ENCODE data around the gene DIMT1.

The DIMT1 gene

GRCh38 chr5:62376064-62376463 is 27.6 kb downstream of the DIMT1 start:
- Histone ChIP-seq H3K27ac (ENCODE audit: low read depth, low read length, poor library complexity, severe bottlenecking) (no peak overlapping the region), H4K20me1 (ENCODE audit: insufficient read depth, low read length) (no peaks in the 10 kb centered on the region), H3K9me3 (ENCODE audit: low read length) (no peaks in the 10 kb centered on the region), H3K4me1 (ENCODE audit: insufficient read depth, low read length, severe bottlenecking) (no peaks in the 10 kb centered on the region), H3K4me2 (ENCODE audit: low read length) (no peak overlapping the region), H3F3A (ENCODE audit: insufficient read depth, low read length) (no peaks in the 10 kb centered on the region), H2AFZ (ENCODE audit: low read length) (no peak overlapping the region), H3K36me3 (ENCODE audit: insufficient read depth, low read length) (peaks cover 87% of the 10 kb centered on the region), H3K4me3 (ENCODE audit: low read depth, low read length, poor library complexity, severe bottlenecking) (no peak overlapping the region), H3K27me3 (ENCODE audit: insufficient read depth, low read length) (no peaks in the 10 kb centered on the region), H3K79me2 (ENCODE audit: insufficient read depth, low read length) (no peaks in the 10 kb centered on the region), H3K9ac (ENCODE audit: low read length) (no peak overlapping the region), H3K9me2 (ENCODE audit: low read depth, low read length) (no peaks in the 10 kb centered on the region)
- TF ChIP-seq CTCF (IDR thresholded peaks at IDR 0.05; ENCODE audit: low read length) (no peak), EZH2 (IDR thresholded peaks at IDR 0.05; ENCODE audit: borderline replicate concordance, low read length) (no peak)

- Histone ChIP-seq H3K9me2 (ENCODE audit: low read depth, low read length) (no peaks in the 10 kb centered on the region), H3K9ac (ENCODE audit: low read length) (no peak overlapping the region), H3K79me2 (ENCODE audit: insufficient read depth, low read length) (no peaks in the 10 kb centered on the region), H3K4me2 (ENCODE audit: low read length) (no peak overlapping the region), H3K9me3 (ENCODE audit: low read length) (no peaks in the 10 kb centered on the region), H3K4me1 (ENCODE audit: insufficient read depth, low read length, severe bottlenecking) (no peaks in the 10 kb centered on the region), H4K20me1 (ENCODE audit: insufficient read depth, low read length) (no peaks in the 10 kb centered on the region), H3F3A (ENCODE audit: insufficient read depth, low read length) (no peaks in the 10 kb centered on the region), H3K27ac (ENCODE audit: low read depth, low read length, poor library complexity, severe bottlenecking) (no peak overlapping the region), H2AFZ (ENCODE audit: low read length) (no peak overlapping the region), H3K4me3 (ENCODE audit: low read depth, low read length, poor library complexity, severe bottlenecking) (no peak overlapping the region), H3K27me3 (ENCODE audit: insufficient read depth, low read length) (no peaks in the 10 kb centered on the region), H3K36me3 (ENCODE audit: insufficient read depth, low read length) (peaks cover 84% of the 10 kb centered on the region)
- no peak for TF ChIP-seq EZH2 (IDR thresholded peaks at IDR 0.05; ENCODE audit: borderline replicate concordance, low read length)
Observed at GRCh38 chr5:62375627-62376026, 28.1 kb downstream of the DIMT1 start.

GRCh38 chr5:62374090-62374489 is 29.6 kb downstream of the DIMT1 start:
- no peaks in the 10 kb centered on the region for H3F3A ChIP-seq (ENCODE audit: insufficient read depth, low read length)
- no peak overlapping the region for H3K4me2 ChIP-seq (ENCODE audit: low read length)
- no peak overlapping the region for H3K27ac ChIP-seq (ENCODE audit: low read depth, low read length, poor library complexity, severe bottlenecking)
- TF ChIP-seq CTCF (IDR thresholded peaks at IDR 0.05; ENCODE audit: low read length) (no peak), EZH2 (IDR thresholded peaks at IDR 0.05; ENCODE audit: borderline replicate concordance, low read length) (no peak)
- no peak overlapping the region for H3K4me3 ChIP-seq (ENCODE audit: low read depth, low read length, poor library complexity, severe bottlenecking)
- H3K9ac ChIP-seq (ENCODE audit: low read length): no peak overlapping the region
- H3K9me3 ChIP-seq (ENCODE audit: low read length): no peaks in the 10 kb centered on the region
- H3K36me3 ChIP-seq (ENCODE audit: insufficient read depth, low read length): peaks cover 80% of the 10 kb centered on the region
- H3K4me1 ChIP-seq (ENCODE audit: insufficient read depth, low read length, severe bottlenecking): no peaks in the 10 kb centered on the region
- H3K27me3 ChIP-seq (ENCODE audit: insufficient read depth, low read length): no peaks in the 10 kb centered on the region
- H3K79me2 ChIP-seq (ENCODE audit: insufficient read depth, low read length): no peaks in the 10 kb centered on the region
- no peaks in the 10 kb centered on the region for H3K9me2 ChIP-seq (ENCODE audit: low read depth, low read length)
- H2AFZ ChIP-seq (ENCODE audit: low read length): no peak overlapping the region
- no peaks in the 10 kb centered on the region for H4K20me1 ChIP-seq (ENCODE audit: insufficient read depth, low read length)

- Histone ChIP-seq H4K20me1 (ENCODE audit: insufficient read depth, low read length) (no peaks in the 10 kb centered on the region), H3K36me3 (ENCODE audit: insufficient read depth, low read length) (peaks cover 77% of the 10 kb centered on the region), H3K4me2 (ENCODE audit: low read length) (no peak overlapping the region), H3K9me3 (ENCODE audit: low read length) (no peaks in the 10 kb centered on the region), H3K27me3 (ENCODE audit: insufficient read depth, low read length) (no peaks in the 10 kb centered on the region), H3K9me2 (ENCODE audit: low read depth, low read length) (no peaks in the 10 kb centered on the region), H3F3A (ENCODE audit: insufficient read depth, low read length) (no peaks in the 10 kb centered on the region), H3K4me3 (ENCODE audit: low read depth, low read length, poor library complexity, severe bottlenecking) (no peak overlapping the region), H3K9ac (ENCODE audit: low read length) (no peak overlapping the region), H3K4me1 (ENCODE audit: insufficient read depth, low read length, severe bottlenecking) (no peaks in the 10 kb centered on the region), H3K79me2 (ENCODE audit: insufficient read depth, low read length) (no peaks in the 10 kb centered on the region), H3K27ac (ENCODE audit: low read depth, low read length, poor library complexity, severe bottlenecking) (no peak overlapping the region), H2AFZ (ENCODE audit: low read length) (no peak overlapping the region)
- no peak for TF ChIP-seq CTCF (IDR thresholded peaks at IDR 0.05; ENCODE audit: low read length)
- TF ChIP-seq EZH2 (IDR thresholded peaks at IDR 0.05; ENCODE audit: borderline replicate concordance, low read length): no peak
Observed at GRCh38 chr5:62373382-62373781, 30.3 kb downstream of the DIMT1 start.

All from OCI-LY1 (cell line).